Heart left ventricle (tissue), 13 donors: ENCODE data around the gene CMIP.

Experiments
- CTCF ChIP-seq, 12 donors: fragments of 200-600 bp; sonication (generic) in 4 of 12; IDR thresholded peaks; one replicate each; pipeline versions ENCODE4 v1.5.0 to v1.8.0; 2018 to 2022; ENCODE audit warnings: antibody characterized with exemption in 12 of 12, mild to moderate bottlenecking in 5 of 12
- POLR2A ChIP-seq, 2 donors: fragments of 450-650 bp; IDR thresholded peaks; one replicate each; pipeline ENCODE4 v1.6.1; 2017; ENCODE audit warnings: antibody characterized with exemption in 2 of 2, mild to moderate bottlenecking in 2 of 2, moderate library complexity in 2 of 2
- donor health status: ischemic (EF 13 %, LVEDD 7.1; RV severe dilation, severe dysfunction).
- donor health status: DM: no; HTN: yes; CAD: no.
- donor health status: DM: no; HTN: no; CAD: no.
- donor health status: ischemic (EF 25% LVEDD 6.9; RV normal size, moderate dysfunction).
- donor health status: ischemic (EF 25% LVEDD 5.7; RV mildly dilated, moderate dysfunction).
- donor health status: ischemic (EF 35%, LVEDD 5.7; RV mildly dilated, moderate dysfunction).
- donor health status: nonischemic (EF 11% LVEDD 7.7; RV severe dilation, severe dysfunction).
- donor health status: DM: yes; HTN: yes; CAD: no.
- donor health status: PGD.
- donor health status: ischemic (EF 29% LVEDD 5.4; RV normal size, mild dysfunction).
- donor health status: nonischemic (EF 23%, LVEDD 6.1; RV moderate dilation, normal function).

GRCh38 chr16:81629896-81630634 lies 185.5 kb downstream of the CMIP start:
- no peak for TF ChIP-seq POLR2A (IDR thresholded peaks at IDR 0.05)
- TF ChIP-seq CTCF (IDR thresholded peaks at IDR 0.05), result no peak
